Activated naive CD8-positive, alpha-beta T cell treated with anti-CD3 and anti-CD28 coated beads, Interleukin-2, amount 10 ng/mL, durations not matched to agents 7 days and 5 days (primary cell): Measurements from ENCODE around the gene LRRC8E. TPM values are rescaled to one million over a fixed set of nuclear protein-coding genes. Genes with fewer than 3 reads are reported as not detected.

ENCODE experiments used
- ATAC-seq: fragments of 150-1000 bp; cut with Tn5 transposase; one replicate; pipeline ENCODE4 v1.10.0; 2021; ENCODE audit warnings: low read depth, moderate library complexity
- POLR2A ChIA-PET: fragments of 350-600 bp; sonication (Branson Sonifier 250); formaldehyde crosslinking; loops from one replicate; lab custom pipeline; 2021; ENCODE audit warnings: antibody characterized with exemption; lab: Charles Lee
- DNase-seq: peaks from one replicate; pipeline ENCODE4 v3.0.0; 2021
- H3K27ac Mint-ChIP-seq: one replicate; pipeline ENCODE4 v1.8.0; 2022; ENCODE audit warnings: mild to moderate bottlenecking, mixed read lengths
- H3K27me3 Mint-ChIP-seq: one replicate; pipeline ENCODE4 v1.8.0; 2022; ENCODE audit warnings: mild to moderate bottlenecking, moderate library complexity, mixed read lengths
- H3K36me3 Mint-ChIP-seq: one replicate; pipeline ENCODE4 v1.8.0; 2021; ENCODE audit warnings: mild to moderate bottlenecking, mixed read lengths
- H3K4me1 Mint-ChIP-seq: one replicate; pipeline ENCODE4 v1.8.0; 2021; ENCODE audit warnings: mixed read lengths
- H3K4me3 Mint-ChIP-seq: one replicate; pipeline ENCODE4 v1.8.0; 2022; ENCODE audit warnings: mild to moderate bottlenecking, moderate library complexity, mixed read lengths
- H3K9me3 Mint-ChIP-seq: one replicate; pipeline ENCODE4 v1.8.0; 2021; ENCODE audit warnings: mixed read lengths
- total RNA-seq, 2 experiments: library from RNA; stranded (reverse); gene quantifications; one replicate each; pipeline ENCODE4 v1.2.3, GENCODE V29; 2021

LRRC8E gene
- total RNA-seq, 2 experiments from 2014 or later, result not detected

GRCh38 chr19:7921302-7921966, 33.1 kb downstream of the LRRC8E start:
- Mint-ChIP-seq H3K9me3 (no peaks in the 10 kb centered on the region), H3K4me3 (peak overlapping the region; percentile 100), H3K27ac (peak overlapping the region; percentile 99), H3K27me3 (peaks cover 27% of the 10 kb centered on the region), H3K4me1 (peaks cover 21% of the 10 kb centered on the region), H3K36me3 (peaks cover 2% of the 10 kb centered on the region)
- DNase-seq (no peak), ATAC-seq (no peak)
- POLR2A ChIA-PET, result interaction anchor here (1.4 to 2.6 kb wide), 6 partner anchors 9 to 852 kb away, joined by 5 to 22 read pairs (median 14); partner anchors contain the start of genes MAP2K7, TIMM44 and ZNF557

DNA sequence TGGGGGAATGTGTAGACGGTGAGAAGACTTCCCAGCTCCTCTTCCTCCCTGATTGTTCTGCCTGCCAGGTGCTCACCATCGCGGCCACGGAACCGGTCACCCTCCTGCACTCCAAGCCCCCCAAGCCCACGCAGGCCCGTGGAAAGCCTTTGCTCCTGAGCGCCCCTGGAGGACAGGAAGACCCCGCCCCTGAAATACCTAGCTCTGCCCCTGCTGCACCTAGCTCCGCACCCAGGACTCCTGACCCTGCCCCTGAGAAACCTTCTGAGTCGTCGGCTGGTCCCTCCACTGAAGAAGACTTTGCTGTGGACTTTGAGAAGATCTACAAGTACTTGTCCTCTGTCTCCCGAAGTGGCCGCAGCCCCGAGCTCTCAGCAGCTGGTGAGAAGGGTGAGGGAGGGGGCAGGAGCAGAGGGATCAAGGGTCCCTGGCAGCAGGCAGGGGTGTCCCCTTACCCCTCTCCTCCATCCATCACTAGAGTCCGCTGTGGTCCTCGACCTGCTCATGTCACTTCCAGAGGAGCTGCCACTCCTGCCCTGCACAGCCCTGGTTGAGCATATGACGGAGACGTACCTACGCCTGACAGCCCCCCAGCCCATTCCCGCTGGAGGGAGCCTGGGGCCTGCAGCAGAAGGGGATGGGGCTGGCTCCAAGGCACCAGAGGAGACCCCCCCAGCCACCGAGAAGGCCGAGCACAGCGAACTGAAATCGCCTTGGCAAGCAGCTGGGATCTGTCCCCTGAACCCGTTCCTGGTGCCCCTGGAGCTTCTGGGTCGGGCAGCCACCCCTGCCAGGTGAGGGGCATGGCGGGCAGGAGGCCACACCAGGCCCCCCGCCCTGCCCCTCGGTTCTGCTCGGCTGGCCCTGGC, 33.9 kb downstream of the LRRC8E start:
- peaks cover 2% of the 10 kb centered on the region for H3K36me3 Mint-ChIP-seq
- H3K27ac Mint-ChIP-seq, result no peak overlapping the region
- POLR2A ChIA-PET, result interaction anchor here (1.0 to 2.6 kb wide), 4 partner anchors 22 to 853 kb away, joined by 3 to 19 read pairs (median 9); partner anchors contain the start of genes TIMM44 and ZNF557
- peaks cover 21% of the 10 kb centered on the region for H3K4me1 Mint-ChIP-seq
- no peak for ATAC-seq
- DNase-seq, result no peak
- no peaks in the 10 kb centered on the region for H3K9me3 Mint-ChIP-seq
- H3K27me3 Mint-ChIP-seq, result peaks cover 23% of the 10 kb centered on the region
- H3K4me3 Mint-ChIP-seq, result peak overlapping the region; percentile 100

DNA sequence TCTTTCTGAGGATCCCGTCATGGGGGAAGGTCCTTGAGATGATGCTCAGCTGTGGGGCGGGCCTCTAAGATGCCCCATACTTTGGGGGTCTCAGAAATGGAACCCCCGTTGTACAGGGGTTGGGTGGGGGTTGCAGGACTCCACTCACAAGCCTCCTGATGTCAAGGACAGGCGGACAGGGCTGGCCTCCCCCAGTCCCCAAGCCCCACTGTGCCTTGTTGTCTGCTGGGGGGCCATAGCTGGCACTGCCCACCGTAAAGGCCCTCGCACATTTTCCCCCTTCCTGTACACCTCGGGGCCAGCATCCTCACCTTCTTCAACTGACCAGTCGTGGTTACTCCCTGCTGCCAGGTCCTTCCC, 34.5 kb downstream of the LRRC8E start:
- POLR2A ChIA-PET, result interaction anchor here (1.0 kb wide), 1 partner anchor 53 kb away, joined by 3 read pairs; no protein-coding TSS in a partner anchor
- peaks cover 21% of the 10 kb centered on the region for H3K27me3 Mint-ChIP-seq
- no peaks in the 10 kb centered on the region for H3K9me3 Mint-ChIP-seq
- DNase-seq (no peak), ATAC-seq (no peak)
- peaks cover 21% of the 10 kb centered on the region for H3K4me1 Mint-ChIP-seq
- no peak overlapping the region for H3K27ac Mint-ChIP-seq
- peaks cover 2% of the 10 kb centered on the region for H3K36me3 Mint-ChIP-seq
- no peak overlapping the region for H3K4me3 Mint-ChIP-seq

DNA sequence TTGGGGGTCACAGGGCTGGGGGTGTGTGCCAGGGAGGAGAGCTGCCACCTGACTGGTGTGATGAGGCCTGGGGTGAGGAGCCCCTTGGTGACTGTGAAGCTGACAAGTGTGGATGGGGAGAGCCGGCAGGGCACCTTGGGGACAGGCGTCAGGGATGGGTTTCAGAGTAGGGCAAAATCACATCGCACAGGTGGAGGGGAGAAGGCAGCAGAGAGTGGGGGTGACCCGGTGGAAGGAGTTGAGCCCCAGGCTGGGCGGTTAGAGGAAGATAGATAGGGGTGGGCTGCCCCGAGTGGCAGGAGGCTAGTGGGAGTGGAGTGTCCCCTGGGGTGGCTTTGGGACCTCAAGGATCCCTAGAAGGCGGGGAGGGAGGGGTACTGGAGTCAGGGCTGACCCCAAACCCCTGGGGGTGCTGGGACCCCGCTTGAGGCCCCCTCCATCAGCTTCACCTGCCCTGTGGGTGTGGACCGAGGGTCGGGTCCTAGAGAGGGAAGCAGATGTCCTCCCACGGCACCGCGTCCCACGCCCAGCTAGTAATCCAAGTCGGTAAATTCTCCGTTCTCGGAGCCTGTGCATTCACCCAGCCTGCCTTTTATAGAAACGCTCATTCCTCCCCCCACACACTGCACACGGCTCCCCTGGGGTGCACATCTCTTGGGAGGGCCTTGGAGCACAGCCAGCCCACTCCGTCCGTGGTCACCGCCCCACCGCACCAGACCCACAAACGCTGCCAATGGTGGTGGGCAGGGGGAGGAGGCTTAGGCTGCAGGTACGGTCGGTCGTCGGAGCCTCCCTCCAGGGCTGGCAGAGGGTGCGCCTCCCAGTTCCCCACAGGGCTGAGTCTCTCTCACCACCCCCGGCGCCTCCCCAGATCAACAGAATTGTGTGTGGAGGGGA, 35.2 kb downstream of the LRRC8E start:
- ATAC-seq (no peak), DNase-seq (no peak)
- Mint-ChIP-seq H3K4me3 (peak overlapping the region; percentile 28), H3K36me3 (no peaks in the 10 kb centered on the region), H3K4me1 (peaks cover 17% of the 10 kb centered on the region), H3K27me3 (peaks cover 14% of the 10 kb centered on the region), H3K27ac (no peak overlapping the region), H3K9me3 (no peaks in the 10 kb centered on the region)
- POLR2A ChIA-PET, result interaction anchor here (0.9 to 1.0 kb wide), 2 partner anchors 20 to 54 kb away, joined by 3 to 4 read pairs; partner anchors contain the start of gene MAP2K7

- ATAC-seq (no peak), DNase-seq (no peak)
- H3K27me3 Mint-ChIP-seq, result peaks cover 8% of the 10 kb centered on the region
- peaks cover 17% of the 10 kb centered on the region for H3K4me1 Mint-ChIP-seq
- POLR2A ChIA-PET, result interaction anchor here (0.9 kb wide), 1 partner anchor 20 kb away, joined by 4 read pairs; the partner anchor contains the start of gene MAP2K7
- H3K4me3 Mint-ChIP-seq, result peak overlapping the region; percentile 22
- no peaks in the 10 kb centered on the region for H3K36me3 Mint-ChIP-seq
- peak overlapping the region; percentile 34 for H3K27ac Mint-ChIP-seq
- H3K9me3 Mint-ChIP-seq, result no peaks in the 10 kb centered on the region
Observed at GRCh38 chr19:7924241-7924640, 35.9 kb downstream of the LRRC8E start.

DNA sequence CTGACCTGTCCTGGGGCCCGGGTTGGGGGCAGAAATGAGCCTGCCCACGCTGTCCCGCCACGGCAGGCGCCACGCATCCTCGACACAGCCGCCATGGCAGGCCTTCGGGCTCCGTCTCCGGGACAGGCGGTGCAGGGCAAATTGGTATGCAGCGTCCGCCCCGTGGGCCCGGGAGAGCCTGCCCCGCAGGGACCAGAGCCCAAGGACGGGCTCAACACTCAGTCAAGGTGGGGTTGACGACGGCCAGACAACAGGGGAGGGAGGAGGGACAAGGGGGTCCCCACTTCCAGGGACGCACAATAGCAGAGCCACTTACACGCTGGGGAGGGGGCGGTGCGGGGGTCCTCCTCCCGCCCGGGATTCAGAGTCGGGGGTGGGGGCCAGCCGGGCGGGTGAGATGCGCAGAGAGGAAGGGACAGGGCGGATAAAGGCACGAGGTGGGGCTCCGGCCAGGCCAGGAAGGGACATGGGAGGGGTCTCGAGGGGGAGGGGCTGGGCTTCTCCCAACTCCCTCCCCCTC, 36.4 kb downstream of the LRRC8E start:
- peaks cover 4% of the 10 kb centered on the region for H3K27me3 Mint-ChIP-seq
- DNase-seq (no peak), ATAC-seq (no peak)
- H3K27ac Mint-ChIP-seq, result no peak overlapping the region
- no peaks in the 10 kb centered on the region for H3K36me3 Mint-ChIP-seq
- H3K4me1 Mint-ChIP-seq, result peaks cover 15% of the 10 kb centered on the region
- POLR2A ChIA-PET, result interaction anchor here (0.9 kb wide), 1 partner anchor 21 kb away, joined by 4 read pairs; the partner anchor contains the start of gene MAP2K7
- H3K4me3 Mint-ChIP-seq, result no peak overlapping the region
- no peaks in the 10 kb centered on the region for H3K9me3 Mint-ChIP-seq

GRCh38 chr19:7925171-7925851, 37.0 kb downstream of the LRRC8E start:
- Mint-ChIP-seq H3K27me3 (no peaks in the 10 kb centered on the region), H3K9me3 (no peaks in the 10 kb centered on the region), H3K27ac (peak overlapping the region; percentile 72), H3K4me1 (peaks cover 11% of the 10 kb centered on the region), H3K4me3 (peak overlapping the region; percentile 82), H3K36me3 (no peaks in the 10 kb centered on the region)
- POLR2A ChIA-PET, result no interaction called here
- ATAC-seq (peak; percentile 36), DNase-seq (peak; percentile 89)

GRCh38 chr19:7926021-7926726, 37.9 kb downstream of the LRRC8E start, which contains the start of gene CTXN1:
CTXN1 (minus strand) TSS chr19:7926135; CDS start chr19:7925538, 597 bp downstream.
- no peaks in the 10 kb centered on the region for H3K27me3 Mint-ChIP-seq
- H3K4me3 Mint-ChIP-seq, result peak within 1 kb of the TSS; percentile 82
- peak; percentile 89 for DNase-seq
- H3K27ac Mint-ChIP-seq, result peak within 1 kb of the TSS; percentile 72
- H3K9me3 Mint-ChIP-seq, result no peaks in the 10 kb centered on the region
- no peaks in the 10 kb centered on the region for H3K36me3 Mint-ChIP-seq
- peak; percentile 31 for ATAC-seq
- POLR2A ChIA-PET, result interaction anchor here (1.5 kb wide), 1 partner anchor 17 kb away, joined by 9 read pairs; the partner anchor contains the start of gene TIMM44
- H3K4me1 Mint-ChIP-seq, result peaks cover 8% of the 10 kb centered on the region

- POLR2A ChIA-PET, result interaction anchor here (1.1 to 1.5 kb wide), 2 partner anchors 17 to 96 kb away, joined by 3 to 9 read pairs; partner anchors contain the start of gene TIMM44
- Mint-ChIP-seq H3K27me3 (no peaks in the 10 kb centered on the region), H3K4me3 (peak overlapping the region; percentile 68), H3K27ac (no peak overlapping the region), H3K36me3 (no peaks in the 10 kb centered on the region), H3K9me3 (no peaks in the 10 kb centered on the region), H3K4me1 (peaks cover 5% of the 10 kb centered on the region)
- DNase-seq, result peak; percentile 39
- no peak for ATAC-seq
Observed at GRCh38 chr19:7926727-7927604, 38.7 kb downstream of the LRRC8E start.

DNA sequence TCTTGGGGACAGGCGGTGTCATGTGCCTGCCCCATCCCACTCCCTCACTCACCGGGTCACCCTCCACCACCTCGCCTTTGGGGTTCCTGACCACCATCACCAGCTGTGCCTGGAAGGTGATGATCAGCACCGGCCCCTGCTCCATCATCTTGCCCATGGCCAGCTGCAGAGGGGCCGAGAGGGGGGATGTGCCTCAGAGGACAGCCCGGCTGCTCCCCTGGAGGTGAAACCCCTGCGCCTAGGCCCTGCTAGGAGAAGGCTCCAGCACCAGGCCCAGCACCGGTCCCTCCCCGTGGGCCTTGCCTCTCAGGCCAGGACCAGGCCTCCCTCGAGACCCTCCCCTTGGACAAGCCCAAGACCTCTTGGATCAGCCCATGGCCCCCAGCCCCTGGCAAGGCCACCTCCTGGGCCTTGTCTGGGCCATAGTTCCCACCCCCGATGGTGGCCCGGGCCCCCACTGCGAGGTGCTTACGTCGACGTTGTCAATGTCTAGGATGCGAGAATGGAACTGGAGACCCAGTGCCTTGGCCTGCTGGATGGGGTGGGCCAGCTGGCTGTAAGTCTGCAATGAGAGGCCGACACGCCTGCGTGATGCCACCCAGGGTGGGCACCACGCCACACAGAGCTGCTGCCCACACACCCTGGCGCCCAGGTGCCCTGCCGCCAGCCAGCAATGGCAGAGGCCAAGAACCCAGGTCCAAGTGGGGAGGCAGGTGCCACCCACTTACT, 39.5 kb downstream of the LRRC8E start:
- POLR2A ChIA-PET, result interaction anchor here (1.1 to 1.5 kb wide), 2 partner anchors 16 to 97 kb away, joined by 3 to 9 read pairs; partner anchors contain the start of gene TIMM44
- Mint-ChIP-seq H3K9me3 (no peaks in the 10 kb centered on the region), H3K36me3 (no peaks in the 10 kb centered on the region), H3K27ac (no peak overlapping the region), H3K4me1 (peaks cover 3% of the 10 kb centered on the region), H3K4me3 (no peak overlapping the region), H3K27me3 (no peaks in the 10 kb centered on the region)
- ATAC-seq, result no peak
- peak; percentile 30 for DNase-seq
